ENCODE measurements around the gene C1QL2. TPM values are rescaled to one million over a fixed set of nuclear protein-coding genes. Genes with fewer than 3 reads are reported as not detected.

C1QL2 gene
- total RNA-seq, 1 donor from 2014 or later, result not detected

DNA sequence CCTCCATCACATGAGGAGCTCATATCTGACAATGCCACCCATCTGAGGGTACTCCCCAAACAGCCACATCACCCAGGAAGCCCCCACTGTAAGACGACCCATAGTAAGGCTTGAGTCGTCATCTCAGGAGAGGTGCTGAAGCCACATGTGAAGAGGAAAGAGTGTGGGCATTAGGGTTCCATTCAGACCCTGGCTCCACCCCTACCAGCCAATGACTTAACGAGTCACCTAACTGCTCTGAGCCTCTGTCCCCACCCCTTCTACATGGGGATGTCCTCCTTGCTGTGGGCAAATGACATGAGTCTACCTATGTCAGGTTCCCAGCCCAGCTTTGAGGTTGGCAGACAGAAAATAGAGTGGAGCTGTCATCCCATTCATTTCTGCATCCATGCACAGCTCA lies 46.3 kb downstream of the C1QL2 start:
- no peak for DNase-seq

DNA sequence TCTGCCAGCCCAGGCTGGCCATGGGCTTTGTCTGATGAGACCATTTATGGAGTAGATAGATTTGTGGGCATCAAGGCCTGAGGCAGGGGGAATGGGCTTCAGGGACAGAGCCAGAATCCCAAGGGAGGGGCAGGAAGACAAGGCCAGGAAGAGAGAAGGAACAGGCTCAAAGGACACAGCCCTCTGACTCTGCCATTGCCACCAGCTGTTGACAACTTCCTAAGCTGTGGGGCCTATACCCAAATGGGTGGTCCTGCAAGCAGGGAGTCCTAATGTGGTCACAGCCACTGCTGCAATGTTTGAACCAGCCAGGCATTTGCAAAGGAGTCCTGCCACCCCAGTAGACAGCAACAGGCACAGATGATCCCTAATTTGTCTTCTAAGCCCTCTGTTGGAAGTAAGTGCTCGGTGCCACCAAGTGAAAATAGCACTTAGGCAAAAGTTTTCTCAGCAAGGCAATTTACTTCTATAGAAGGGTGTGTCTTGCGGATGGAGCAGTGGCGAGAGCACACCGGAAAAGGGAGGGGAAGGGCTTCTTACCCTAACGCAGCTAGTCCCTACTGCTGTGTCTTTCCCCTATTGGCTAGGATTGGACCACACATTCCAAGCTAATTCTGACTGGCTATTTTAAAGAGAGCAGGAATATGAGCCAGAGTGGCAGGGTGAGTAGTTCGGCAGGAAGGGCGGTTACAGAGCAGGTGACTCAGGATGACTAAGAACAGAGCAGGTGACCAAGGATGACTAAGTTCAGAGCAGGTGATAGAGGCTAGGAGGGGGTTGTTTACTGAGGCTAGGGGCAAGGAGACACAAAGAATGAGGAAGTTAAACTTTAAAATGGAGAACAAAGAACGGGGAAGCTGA lies 47.2 kb downstream of the C1QL2 start:
- no peak for DNase-seq
- intact Hi-C loops (cut with micrococcal nuclease), result no loop called here

More for the DNA sequence above, 46.3 kb downstream of the C1QL2 start:
- Histone ChIP-seq H3K4me1 (no peaks in the 10 kb centered on the region), H3K36me3 (no peaks in the 10 kb centered on the region), H3K4me3 (no peak overlapping the region), H3K9me3 (replicated peaks) (peaks cover 11% of the 10 kb centered on the region), H3K27ac (replicated peaks) (no peak overlapping the region), H3K27me3 (ENCODE audit: low read depth) (peaks cover 76% of the 10 kb centered on the region)
- intact Hi-C loops (cut with micrococcal nuclease), result no loop called here
- TF ChIP-seq, protein P1, sequence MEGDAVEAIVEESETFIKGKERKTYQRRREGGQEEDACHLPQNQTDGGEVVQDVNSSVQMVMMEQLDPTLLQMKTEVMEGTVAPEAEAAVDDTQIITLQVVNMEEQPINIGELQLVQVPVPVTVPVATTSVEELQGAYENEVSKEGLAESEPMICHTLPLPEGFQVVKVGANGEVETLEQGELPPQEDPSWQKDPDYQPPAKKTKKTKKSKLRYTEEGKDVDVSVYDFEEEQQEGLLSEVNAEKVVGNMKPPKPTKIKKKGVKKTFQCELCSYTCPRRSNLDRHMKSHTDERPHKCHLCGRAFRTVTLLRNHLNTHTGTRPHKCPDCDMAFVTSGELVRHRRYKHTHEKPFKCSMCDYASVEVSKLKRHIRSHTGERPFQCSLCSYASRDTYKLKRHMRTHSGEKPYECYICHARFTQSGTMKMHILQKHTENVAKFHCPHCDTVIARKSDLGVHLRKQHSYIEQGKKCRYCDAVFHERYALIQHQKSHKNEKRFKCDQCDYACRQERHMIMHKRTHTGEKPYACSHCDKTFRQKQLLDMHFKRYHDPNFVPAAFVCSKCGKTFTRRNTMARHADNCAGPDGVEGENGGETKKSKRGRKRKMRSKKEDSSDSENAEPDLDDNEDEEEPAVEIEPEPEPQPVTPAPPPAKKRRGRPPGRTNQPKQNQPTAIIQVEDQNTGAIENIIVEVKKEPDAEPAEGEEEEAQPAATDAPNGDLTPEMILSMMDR (IDR thresholded peaks at IDR 0.05; ENCODE audit: borderline replicate concordance), result no peak

DNA sequence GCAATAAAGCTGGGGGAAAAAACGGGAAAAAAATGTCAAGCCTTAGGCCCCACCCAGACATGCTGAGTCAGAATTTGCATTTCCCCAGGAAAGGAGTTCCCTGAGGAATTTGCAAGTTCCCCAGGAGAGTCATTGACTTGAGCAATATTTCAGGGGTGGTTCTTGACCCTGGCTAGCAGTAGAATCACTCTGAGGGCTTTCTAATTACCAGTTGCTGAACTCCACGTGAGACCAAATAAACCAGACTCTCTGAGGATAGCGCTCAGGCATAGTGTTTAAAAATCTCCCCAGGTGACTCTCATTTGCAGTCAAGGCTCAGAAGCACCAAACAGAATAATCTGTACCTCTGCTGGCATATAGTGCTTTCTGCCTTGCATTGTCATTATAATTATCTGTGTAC lies 48.7 kb downstream of the C1QL2 start:
- no peak for DNase-seq
- H3K4me1 ChIP-seq, result no peaks in the 10 kb centered on the region
- H3K9me3 ChIP-seq (replicated peaks), result peaks cover 11% of the 10 kb centered on the region
- H3K4me3 ChIP-seq, result no peak overlapping the region
- TF ChIP-seq, protein P1 (IDR thresholded peaks at IDR 0.05; ENCODE audit: borderline replicate concordance), result no peak
- H3K36me3 ChIP-seq, result no peaks in the 10 kb centered on the region
- peaks cover 65% of the 10 kb centered on the region for H3K27me3 ChIP-seq (ENCODE audit: low read depth)
- no peak overlapping the region for H3K27ac ChIP-seq (replicated peaks)
- intact Hi-C loops (cut with micrococcal nuclease), result no loop called here

More for the DNA sequence above, 47.2 kb downstream of the C1QL2 start:
- TF ChIP-seq, protein P1 (IDR thresholded peaks at IDR 0.05; ENCODE audit: borderline replicate concordance), result no peak
- H3K27ac ChIP-seq (replicated peaks), result no peak overlapping the region
- peaks cover 76% of the 10 kb centered on the region for H3K27me3 ChIP-seq (ENCODE audit: low read depth)
- no peaks in the 10 kb centered on the region for H3K36me3 ChIP-seq
- H3K9me3 ChIP-seq (replicated peaks), result peaks cover 11% of the 10 kb centered on the region
- no peaks in the 10 kb centered on the region for H3K4me1 ChIP-seq
- H3K4me3 ChIP-seq, result no peak overlapping the region

DNA sequence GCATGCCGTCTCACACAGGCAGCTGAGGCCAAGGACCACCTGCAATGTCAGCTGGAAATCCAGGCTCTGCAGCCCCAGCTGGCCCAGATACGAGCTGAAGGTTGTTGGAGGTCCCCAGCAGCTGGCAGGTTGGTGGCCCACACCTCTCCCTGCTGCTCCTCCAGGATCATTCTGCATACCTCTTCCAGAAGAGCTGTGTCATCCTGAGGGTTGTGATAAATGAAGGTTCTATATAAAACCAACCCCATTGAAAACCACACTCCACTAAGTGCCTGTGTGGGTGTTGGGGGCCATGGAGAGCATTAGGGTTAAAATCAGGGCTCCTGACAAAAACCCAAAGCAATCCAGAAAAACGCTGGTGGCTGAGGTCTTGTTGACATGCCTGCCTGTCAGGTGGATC lies 50.4 kb downstream of the C1QL2 start:
- DNase-seq, result no peak
- no peak overlapping the region for H3K27ac ChIP-seq (replicated peaks)
- intact Hi-C loops (cut with micrococcal nuclease), result no loop called here
- H3K36me3 ChIP-seq, result no peaks in the 10 kb centered on the region
- H3K9me3 ChIP-seq (replicated peaks), result peaks cover 26% of the 10 kb centered on the region
- TF ChIP-seq, protein P1 (IDR thresholded peaks at IDR 0.05; ENCODE audit: borderline replicate concordance), result no peak
- peaks cover 48% of the 10 kb centered on the region for H3K27me3 ChIP-seq (ENCODE audit: low read depth)
- no peaks in the 10 kb centered on the region for H3K4me1 ChIP-seq
- H3K4me3 ChIP-seq, result no peak overlapping the region

DNA sequence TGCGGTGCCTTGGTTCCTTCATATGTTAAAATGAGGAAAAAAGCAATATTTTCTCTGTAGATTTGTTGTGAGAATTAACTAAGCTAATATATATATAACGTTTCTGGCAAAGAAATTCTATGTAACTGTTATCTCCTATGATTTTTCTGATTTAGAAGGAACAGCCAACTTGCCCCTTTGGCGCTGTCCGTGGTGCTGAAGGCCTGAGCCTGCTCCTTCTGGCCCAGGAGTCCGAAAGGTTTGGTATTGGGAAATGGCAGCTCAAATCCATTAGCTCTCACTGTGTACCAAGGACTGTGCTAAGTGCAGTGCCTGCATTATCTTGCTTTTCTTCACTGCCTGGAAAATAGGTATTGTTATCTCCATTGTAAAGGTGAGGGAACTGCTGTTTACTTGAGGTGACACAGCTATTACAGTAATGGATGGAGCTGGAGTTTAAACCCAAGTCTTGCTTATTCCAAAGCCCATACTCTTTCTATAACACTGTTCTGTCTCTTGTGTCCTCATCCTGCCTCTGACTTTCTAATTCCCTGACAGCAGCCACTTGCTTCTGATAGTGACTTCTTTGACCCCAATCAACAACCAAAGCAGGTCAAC lies 52.2 kb downstream of the C1QL2 start:
- Histone ChIP-seq H3K27me3 (ENCODE audit: low read depth) (peaks cover 31% of the 10 kb centered on the region), H3K27ac (replicated peaks) (no peak overlapping the region), H3K4me1 (no peaks in the 10 kb centered on the region), H3K36me3 (no peaks in the 10 kb centered on the region), H3K4me3 (no peak overlapping the region), H3K9me3 (replicated peaks) (peaks cover 43% of the 10 kb centered on the region)
- intact Hi-C loops (cut with micrococcal nuclease), result no loop called here
- TF ChIP-seq, protein P1 (IDR thresholded peaks at IDR 0.05; ENCODE audit: borderline replicate concordance), result no peak
- DNase-seq, result no peak

Other genes with a start within 250 kb of the C1QL2 start
- gene MARCO, start 216.6 kb downstream of the C1QL2 start, total RNA-seq, result 7.0 TPM
- 7.1 TPM for gene STEAP3, start 65.1 kb upstream of the C1QL2 start, total RNA-seq
- 7.3 TPM for gene C2orf76, start 208.1 kb upstream of the C1QL2 start, total RNA-seq
- gene DBI, start 208.2 kb upstream of the C1QL2 start, total RNA-seq, result 303 TPM

All from left ventricle myocardium inferior (tissue), 1 donor.